HG03139 (cell line): ENCODE measurements around the gene TADA2B.

Experiments
- ATAC-seq: cut with Tn5 transposase; IDR thresholded peaks from one replicate; pipeline ENCODE4 v1.9.1; 2021; ENCODE audit not compliant: unreplicated experiment

The TADA2B gene

GRCh38 chr4:7055111-7055989 lies 12.2 kb downstream of the TADA2B start:
- no peak for ATAC-seq

GRCh38 chr4:7055990-7056325 lies 12.8 kb downstream of the TADA2B start:
- no peak for ATAC-seq

GRCh38 chr4:7058792-7059191 lies 15.6 kb downstream of the TADA2B start:
- no peak for ATAC-seq

GRCh38 chr4:7059662-7060061 lies 16.5 kb downstream of the TADA2B start:
- ATAC-seq: no peak

GRCh38 chr4:7060346-7061150 lies 17.4 kb downstream of the TADA2B start:
- ATAC-seq: no peak

GRCh38 chr4:7061815-7062214 lies 18.6 kb downstream of the TADA2B start:
- no peak for ATAC-seq

GRCh38 chr4:7062816-7063215 lies 19.6 kb downstream of the TADA2B start:
- no peak for ATAC-seq

GRCh38 chr4:7063362-7063761 lies 20.2 kb downstream of the TADA2B start:
- no peak for ATAC-seq

GRCh38 chr4:7066006-7066405 lies 22.8 kb downstream of the TADA2B start:
- ATAC-seq: no peak

- no peak for ATAC-seq
These were observed 23.3 kb downstream of the TADA2B start for GRCh38 chr4:7066493-7066892.

- ATAC-seq: no peak
These were observed 23.9 kb downstream of the TADA2B start for GRCh38 chr4:7067126-7067451.

GRCh38 chr4:7067452-7068278 lies 24.5 kb downstream of the TADA2B start, which contains the start of gene GRPEL1:
TSS of gene GRPEL1 (minus strand) at chr4:7068064. CDS start at chr4:7068032, 32 bp downstream.
- peak; percentile 86 for ATAC-seq

GRCh38 chr4:7068279-7068842 lies 25.2 kb downstream of the TADA2B start:
- ATAC-seq: no peak

GRCh38 chr4:7068883-7069282 lies 25.7 kb downstream of the TADA2B start:
- no peak for ATAC-seq

GRCh38 chr4:7070729-7071511 lies 27.7 kb downstream of the TADA2B start:
- no peak for ATAC-seq

- ATAC-seq: no peak
These were observed 29.9 kb downstream of the TADA2B start for GRCh38 chr4:7073059-7073458.

GRCh38 chr4:7073526-7074390 lies 30.6 kb downstream of the TADA2B start:
- no peak for ATAC-seq

GRCh38 chr4:7074426-7074825 lies 31.3 kb downstream of the TADA2B start:
- no peak for ATAC-seq

- no peak for ATAC-seq
These were observed 33.0 kb downstream of the TADA2B start for GRCh38 chr4:7075962-7076695.
